Measurements from ENCODE around the gene C10orf105.

C10orf105 gene

GRCh38 chr10:71701496-71702132 is 18.0 kb downstream of the C10orf105 start:
- no peak overlapping the region for H2AFZ ChIP-seq
- H3K4me2 ChIP-seq (ENCODE audit: low read length): no peak overlapping the region
- H3K4me1 ChIP-seq: no peaks in the 10 kb centered on the region
- no peaks in the 10 kb centered on the region for H3K9me3 ChIP-seq (ENCODE audit: control insufficient read depth, low read length)
- H3K79me2 ChIP-seq: no peaks in the 10 kb centered on the region
- no peak for TF ChIP-seq CTCF (IDR thresholded peaks at IDR 0.05)
- no peak overlapping the region for H3K4me3 ChIP-seq (ENCODE audit: low read depth, low read length)
- no peaks in the 10 kb centered on the region for H3K36me3 ChIP-seq (ENCODE audit: control insufficient read depth, insufficient read depth, low read length)
- H3K27me3 ChIP-seq (ENCODE audit: control insufficient read depth, insufficient read depth, low read length): no peaks in the 10 kb centered on the region
- no peak overlapping the region for H3K27ac ChIP-seq
- no peak overlapping the region for H3K9ac ChIP-seq

- no peak overlapping the region for H3K27ac ChIP-seq
- H3K9me3 ChIP-seq (ENCODE audit: control insufficient read depth, low read length): no peaks in the 10 kb centered on the region
- no peaks in the 10 kb centered on the region for H3K27me3 ChIP-seq (ENCODE audit: control insufficient read depth, insufficient read depth, low read length)
- no peak overlapping the region for H3K9ac ChIP-seq
- no peaks in the 10 kb centered on the region for H3K36me3 ChIP-seq (ENCODE audit: control insufficient read depth, insufficient read depth, low read length)
- H3K4me3 ChIP-seq (ENCODE audit: low read depth, low read length): no peak overlapping the region
- H3K79me2 ChIP-seq: no peaks in the 10 kb centered on the region
- H2AFZ ChIP-seq: no peak overlapping the region
- TF ChIP-seq CTCF (IDR thresholded peaks at IDR 0.05): no peak
- H3K4me1 ChIP-seq: no peaks in the 10 kb centered on the region
- no peak overlapping the region for H3K4me2 ChIP-seq (ENCODE audit: low read length)
Measured at GRCh38 chr10:71700731-71701368, 18.7 kb downstream of the C10orf105 start.

GRCh38 chr10:71698737-71699136 is 20.8 kb downstream of the C10orf105 start:
- Histone ChIP-seq H3K9ac (no peak overlapping the region), H3K27me3 (ENCODE audit: control insufficient read depth, insufficient read depth, low read length) (no peaks in the 10 kb centered on the region), H3K4me3 (ENCODE audit: low read depth, low read length) (no peak overlapping the region), H3K4me1 (no peaks in the 10 kb centered on the region), H3K36me3 (ENCODE audit: control insufficient read depth, insufficient read depth, low read length) (no peaks in the 10 kb centered on the region), H2AFZ (no peak overlapping the region), H3K4me2 (ENCODE audit: low read length) (no peak overlapping the region), H3K79me2 (no peaks in the 10 kb centered on the region), H3K27ac (no peak overlapping the region), H3K9me3 (ENCODE audit: control insufficient read depth, low read length) (no peaks in the 10 kb centered on the region)
- TF ChIP-seq CTCF (IDR thresholded peaks at IDR 0.05): no peak

GRCh38 chr10:71697938-71698709 is 21.5 kb downstream of the C10orf105 start:
- no peaks in the 10 kb centered on the region for H3K4me1 ChIP-seq

More at GRCh38 chr10:71697938-71698709, 21.5 kb downstream of the C10orf105 start:
- TF ChIP-seq CTCF (IDR thresholded peaks at IDR 0.05): no peak
- Histone ChIP-seq H3K36me3 (ENCODE audit: control insufficient read depth, insufficient read depth, low read length) (no peaks in the 10 kb centered on the region), H3K4me3 (ENCODE audit: low read depth, low read length) (no peak overlapping the region), H3K9me3 (ENCODE audit: control insufficient read depth, low read length) (no peaks in the 10 kb centered on the region), H3K4me2 (ENCODE audit: low read length) (no peak overlapping the region), H3K27ac (no peak overlapping the region), H3K27me3 (ENCODE audit: control insufficient read depth, insufficient read depth, low read length) (no peaks in the 10 kb centered on the region), H3K79me2 (no peaks in the 10 kb centered on the region), H3K9ac (no peak overlapping the region), H2AFZ (no peak overlapping the region)

Data from parathyroid adenoma (tissue), 2 donors.